Esophagus (tissue), 2 donors: ENCODE results near the gene GHITM. TPM values are rescaled to one million over a fixed set of nuclear protein-coding genes. Genes with fewer than 3 reads are reported as not detected.
"Not testable (repeated sequence)": the region's sequence is repeated elsewhere in the genome, so short reads cannot be mapped to it uniquely, and the experiment has no call there.

ENCODE experiments used
- H3K27ac ChIP-seq, 2 donors: one replicate each; pipeline ENCODE4 v1.5.1; 2013; ENCODE audit warnings: low read depth in 2 of 2, mild to moderate bottlenecking in 2 of 2, inconsistent platforms in 1 of 2, low read length in 1 of 2, moderate library complexity in 1 of 2
- H3K27me3 ChIP-seq, 2 donors: one replicate each; pipeline ENCODE4 v1.6.1; 2013; ENCODE audit warnings: low read length in 2 of 2, control low read depth in 1 of 2, mild to moderate bottlenecking in 1 of 2; ENCODE audit not compliant: insufficient read depth in 2 of 2, control insufficient read depth in 1 of 2
- H3K36me3 ChIP-seq, 2 donors: one replicate each; pipeline ENCODE4 v1.6.1; 2013; ENCODE audit warnings: low read length in 1 of 2; ENCODE audit not compliant: control insufficient read depth in 2 of 2, insufficient read depth in 2 of 2
- H3K4me1 ChIP-seq, 2 donors: one replicate each; pipeline ENCODE4 v1.6.1; 2013; ENCODE audit warnings: low read length in 1 of 2; ENCODE audit not compliant: control insufficient read depth in 2 of 2, insufficient read depth in 2 of 2
- H3K4me3 ChIP-seq, 2 donors: one replicate each; pipeline ENCODE4 v1.5.1; 2013; ENCODE audit warnings: low read length in 2 of 2, mild to moderate bottlenecking in 2 of 2, low read depth in 1 of 2, moderate library complexity in 1 of 2
- H3K9me3 ChIP-seq, 2 donors: one replicate each; pipeline ENCODE4 v1.6.1; 2013; ENCODE audit warnings: mild to moderate bottlenecking in 2 of 2, low read depth in 1 of 2, low read length in 1 of 2, moderate library complexity in 1 of 2; ENCODE audit not compliant: control insufficient read depth in 2 of 2, insufficient read depth in 1 of 2
- WGBS, 2 donors: extraction: QIAGEN DNeasy Blood & Tissue Kit; methylation state at CpG; one replicate each; pipeline ENCODE4 v1.1.7; 2013; 5-methylcytosine and 5-hydroxymethylcytosine counted together
- polyA plus RNA-seq, 2 donors: library from polyadenylated mRNA; stranded (reverse); fragments of 200-250 nt; gene quantifications; one replicate each; pipeline ENCODE4 v1.2.3, GENCODE V29; 2013
- donor health status: healthy with polysubstance abuse.
- donor health status: Bipolar disorder and iron deficiency.

The GHITM gene
- polyA plus RNA-seq, 2 donors, result 62.8 to 144 TPM

- H3K4me1 ChIP-seq, result no peaks in the 10 kb centered on the region
- H3K27me3 ChIP-seq, result no peaks in the 10 kb centered on the region
- peak overlapping the region; percentile 89 to 99 for H3K4me3 ChIP-seq
- peak overlapping the region; percentile 95 to 100 for H3K27ac ChIP-seq
- H3K9me3 ChIP-seq, result no peaks in the 10 kb centered on the region
- 5 to 6% methylated on average over 12 of the region's 12 CpGs for WGBS, 2 donors
- no peaks in the 10 kb centered on the region for H3K36me3 ChIP-seq
These were observed 699 bp downstream of the GHITM start for GRCh38 chr10:84140036-84140379.

GRCh38 chr10:84147347-84147746, 8.0 kb downstream of the GHITM start:
- no peak overlapping the region for H3K4me3 ChIP-seq
- no peaks in the 10 kb centered on the region for H3K27me3 ChIP-seq
- peaks cover 7 to 11% of the 10 kb centered on the region in 2 donors for H3K36me3 ChIP-seq
- H3K27ac ChIP-seq, result no peak overlapping the region
- no peaks in the 10 kb centered on the region for H3K9me3 ChIP-seq
- H3K4me1 ChIP-seq, result no peaks in the 10 kb centered on the region

DNA sequence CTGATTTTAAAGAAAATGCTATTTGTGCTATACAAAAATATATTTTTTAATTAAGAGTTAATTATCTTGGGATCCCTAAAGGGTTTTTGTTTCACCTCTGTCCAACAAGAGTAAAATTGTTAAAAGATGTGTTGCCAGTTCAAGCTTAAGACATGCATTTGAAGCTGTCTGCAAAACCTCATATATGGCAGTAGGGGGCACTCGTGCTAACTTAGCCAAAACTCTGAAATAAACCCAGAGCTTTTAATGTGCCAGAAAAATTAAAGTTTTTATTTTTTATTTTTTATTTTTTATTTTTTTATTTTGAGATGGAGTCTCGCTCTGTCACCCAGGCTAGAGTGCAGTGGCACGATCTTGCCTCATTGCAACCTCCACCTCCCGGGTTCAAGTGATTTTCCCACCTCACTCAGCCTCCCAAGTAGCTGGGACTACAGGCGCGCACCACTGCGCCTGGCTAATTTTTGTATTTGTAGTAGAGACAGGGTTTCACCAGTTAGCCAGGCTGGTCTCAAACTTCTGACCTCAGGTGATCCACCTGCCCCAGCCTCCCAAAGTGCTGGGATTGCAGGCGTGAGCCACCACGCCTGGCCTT, 8.8 kb downstream of the GHITM start:
- 83 to 84% methylated on average over 9 of the region's 9 CpGs for whole genome bisulfite sequencing, 2 donors
- H3K27me3 ChIP-seq, H3K27ac ChIP-seq, H3K4me1 ChIP-seq, H3K4me3 ChIP-seq, H3K9me3 ChIP-seq: not testable (repeated sequence)
- peaks cover 7 to 11% of the 10 kb centered on the region in 2 donors for H3K36me3 ChIP-seq

DNA sequence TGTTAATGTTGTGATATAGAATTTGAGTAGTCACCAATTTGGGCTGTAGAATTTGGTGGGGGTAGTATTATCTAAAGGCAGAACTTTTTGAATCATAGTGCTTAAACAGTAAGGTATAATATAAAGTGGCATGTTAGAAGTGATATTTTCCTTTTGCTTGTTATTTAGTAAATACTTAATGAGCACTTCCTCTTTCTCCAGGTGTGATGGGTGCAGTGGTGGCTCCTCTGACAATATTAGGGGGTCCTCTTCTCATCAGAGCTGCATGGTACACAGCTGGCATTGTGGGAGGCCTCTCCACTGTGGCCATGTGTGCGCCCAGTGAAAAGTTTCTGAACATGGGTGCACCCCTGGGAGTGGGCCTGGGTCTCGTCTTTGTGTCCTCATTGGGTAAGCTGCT, 10.5 kb downstream of the GHITM start:
- H3K27ac ChIP-seq, result no peak overlapping the region
- no peak overlapping the region for H3K4me3 ChIP-seq
- H3K9me3 ChIP-seq, result no peaks in the 10 kb centered on the region
- H3K27me3 ChIP-seq, result no peaks in the 10 kb centered on the region
- peaks cover 7 to 11% of the 10 kb centered on the region in 2 donors for H3K36me3 ChIP-seq
- 94 to 98% methylated on average over 2 of the region's 2 CpGs for WGBS, 2 donors
- H3K4me1 ChIP-seq, result no peaks in the 10 kb centered on the region

DNA sequence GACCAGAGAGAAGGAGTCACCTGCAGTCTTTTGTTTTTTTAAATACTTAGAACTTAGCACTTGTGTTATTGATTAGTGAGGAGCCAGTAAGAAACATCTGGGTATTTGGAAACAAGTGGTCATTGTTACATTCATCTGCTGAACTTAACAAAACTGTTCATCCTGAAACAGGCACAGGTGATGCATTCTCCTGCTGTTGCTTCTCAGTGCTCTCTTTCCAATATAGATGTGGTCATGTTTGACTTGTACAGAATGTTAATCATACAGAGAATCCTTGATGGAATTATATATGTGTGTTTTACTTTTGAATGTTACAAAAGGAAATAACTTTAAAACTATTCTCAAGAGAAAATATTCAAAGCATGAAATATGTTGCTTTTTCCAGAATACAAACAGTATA, 13.5 kb downstream of the GHITM start:
- H3K4me3 ChIP-seq, result no peak overlapping the region
- no peaks in the 10 kb centered on the region for H3K4me1 ChIP-seq
- H3K27me3 ChIP-seq, result no peaks in the 10 kb centered on the region
- no peak overlapping the region for H3K27ac ChIP-seq
- H3K36me3 ChIP-seq, result peaks cover 4 to 14% of the 10 kb centered on the region in 2 donors
- no peaks in the 10 kb centered on the region for H3K9me3 ChIP-seq

DNA sequence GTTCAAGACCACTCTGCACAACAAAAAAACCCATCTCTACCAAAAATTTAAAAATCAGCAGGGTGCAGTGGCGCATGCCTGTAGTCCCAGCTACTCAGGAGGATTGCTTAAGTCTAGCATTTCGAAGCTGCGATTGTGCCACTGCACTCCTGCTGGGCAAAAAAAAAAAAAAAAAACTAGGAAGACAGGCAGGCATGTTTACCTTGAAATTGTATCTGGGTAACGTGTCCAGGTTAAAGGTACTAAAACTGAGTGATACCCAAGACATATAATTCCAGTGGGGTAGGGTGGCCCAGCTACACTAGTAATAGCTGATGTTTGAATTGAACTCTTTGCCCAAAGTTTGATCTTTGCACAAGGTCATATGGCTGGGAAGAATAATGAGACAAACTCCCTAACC, 16.2 kb downstream of the GHITM start:
- Histone ChIP-seq H3K4me3 (no peak overlapping the region), H3K27ac (no peak overlapping the region), H3K4me1 (peaks cover 0 to 3% of the 10 kb centered on the region in 2 donors), H3K27me3 (no peaks in the 10 kb centered on the region), H3K36me3 (peaks cover 4 to 9% of the 10 kb centered on the region in 2 donors), H3K9me3 (no peaks in the 10 kb centered on the region)
- WGBS, 2 donors, result 93 to 97% methylated on average over 4 of the region's 4 CpGs

DNA sequence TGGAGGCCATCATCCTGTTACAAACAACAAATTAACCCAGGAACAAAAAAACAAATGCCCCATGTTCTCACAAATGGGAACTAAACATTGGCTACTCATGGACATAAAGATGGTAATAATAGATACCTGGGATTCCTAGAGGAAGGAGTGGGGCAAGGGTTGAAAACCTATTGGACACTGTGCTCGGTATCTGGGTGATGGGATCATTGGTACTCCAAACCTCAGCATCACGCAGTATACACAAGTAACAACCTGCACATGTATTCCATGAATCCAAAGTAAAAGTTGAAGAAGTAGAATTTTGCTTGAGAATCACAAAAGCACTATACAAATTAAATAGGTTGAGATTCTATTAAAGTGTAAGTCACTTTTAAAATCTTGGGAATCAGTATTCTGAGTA, 16.7 kb downstream of the GHITM start:
- H3K27ac ChIP-seq, result no peak overlapping the region
- 88 to 93% methylated on average over 2 of the region's 2 CpGs for WGBS, 2 donors
- H3K27me3 ChIP-seq, result no peaks in the 10 kb centered on the region
- no peak overlapping the region for H3K4me3 ChIP-seq
- no peaks in the 10 kb centered on the region for H3K9me3 ChIP-seq
- H3K4me1 ChIP-seq, result peaks cover 0 to 3% of the 10 kb centered on the region in 2 donors
- peaks cover 1 to 7% of the 10 kb centered on the region in 2 donors for H3K36me3 ChIP-seq

- Histone ChIP-seq H3K4me1 (peaks cover 0 to 3% of the 10 kb centered on the region in 2 donors), H3K27me3 (no peaks in the 10 kb centered on the region), H3K4me3 (no peak overlapping the region), H3K9me3 (no peaks in the 10 kb centered on the region), H3K27ac (peak overlapping the region in 1 of 2 donors; percentile 30), H3K36me3 (peaks cover 0 to 6% of the 10 kb centered on the region in 2 donors)
- WGBS, 2 donors, result 64 to 65% methylated on average over 10 of the region's 10 CpGs
These were observed 17.5 kb downstream of the GHITM start for GRCh38 chr10:84156768-84157167.

GRCh38 chr10:84158061-84158460, 18.8 kb downstream of the GHITM start:
- WGBS, 2 donors, result 65 to 85% methylated on average over 2 of the region's 2 CpGs
- Histone ChIP-seq H3K4me3 (no peak overlapping the region), H3K4me1 (peaks cover 0 to 3% of the 10 kb centered on the region in 2 donors), H3K27ac (no peak overlapping the region), H3K36me3 (peaks cover 0 to 6% of the 10 kb centered on the region in 2 donors), H3K9me3 (no peaks in the 10 kb centered on the region), H3K27me3 (no peaks in the 10 kb centered on the region)

DNA sequence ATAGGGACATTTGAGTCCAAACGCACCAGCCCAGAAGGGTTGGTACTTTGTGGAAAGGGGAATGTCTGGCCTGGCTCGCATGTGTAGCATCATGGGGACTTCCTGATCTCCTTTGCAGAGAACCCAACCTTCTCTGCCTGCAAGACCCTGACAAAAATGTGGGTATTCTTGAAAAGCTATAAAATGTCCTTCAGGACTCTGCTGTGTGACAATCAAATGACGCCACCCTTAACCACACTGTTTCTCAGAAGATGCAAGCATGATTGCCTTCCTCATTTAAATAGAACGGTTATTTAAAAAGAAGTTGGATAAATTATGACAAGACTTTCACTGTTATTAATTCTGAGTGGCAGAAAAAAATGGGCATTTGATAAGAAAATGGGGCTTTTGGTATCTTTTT, 19.2 kb downstream of the GHITM start:
- Histone ChIP-seq H3K4me1 (peaks cover 0 to 3% of the 10 kb centered on the region in 2 donors), H3K27me3 (no peaks in the 10 kb centered on the region), H3K27ac (peak overlapping the region in 1 of 2 donors; percentile 73), H3K9me3 (no peaks in the 10 kb centered on the region), H3K36me3 (peaks cover 0 to 6% of the 10 kb centered on the region in 2 donors), H3K4me3 (no peak overlapping the region)
- WGBS, 2 donors, result 72 to 78% methylated on average over 4 of the region's 4 CpGs
